Astrocyte of the hippocampus (primary cell): Measurements from ENCODE around the gene CMTM3.
"Not testable (repeated sequence)": the region's sequence is repeated elsewhere in the genome, so short reads cannot be mapped to it uniquely, and the experiment has no call there.

Experiments used
- DNase-seq: peaks from one replicate; pipeline ENCODE4 v3.0.0; 2011; ENCODE audit warnings: low read depth, low spot score

The CMTM3 gene

DNA sequence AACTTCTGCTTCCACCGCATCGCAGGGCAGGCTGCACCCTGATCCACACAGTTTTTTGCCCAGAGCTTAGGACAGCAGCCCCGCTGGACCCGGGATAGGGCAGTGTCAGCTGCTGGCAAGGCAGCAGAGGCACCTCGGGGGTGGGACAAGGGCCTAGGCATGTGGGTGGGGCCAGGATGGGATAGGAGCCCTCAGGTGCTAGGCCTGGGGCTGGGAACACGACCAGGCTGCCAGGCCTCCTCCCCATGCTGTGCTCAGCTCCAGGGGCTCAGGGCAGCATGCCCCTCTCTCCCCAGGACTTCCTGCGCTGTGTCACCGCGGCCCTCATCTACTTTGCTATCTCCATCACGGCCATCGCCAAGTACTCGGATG is 4.6 kb downstream of the CMTM3 start:
- DNase-seq, result no peak

GRCh38 chr16:66610111-66610820 is 5.8 kb downstream of the CMTM3 start:
- DNase-seq, result no peak

DNA sequence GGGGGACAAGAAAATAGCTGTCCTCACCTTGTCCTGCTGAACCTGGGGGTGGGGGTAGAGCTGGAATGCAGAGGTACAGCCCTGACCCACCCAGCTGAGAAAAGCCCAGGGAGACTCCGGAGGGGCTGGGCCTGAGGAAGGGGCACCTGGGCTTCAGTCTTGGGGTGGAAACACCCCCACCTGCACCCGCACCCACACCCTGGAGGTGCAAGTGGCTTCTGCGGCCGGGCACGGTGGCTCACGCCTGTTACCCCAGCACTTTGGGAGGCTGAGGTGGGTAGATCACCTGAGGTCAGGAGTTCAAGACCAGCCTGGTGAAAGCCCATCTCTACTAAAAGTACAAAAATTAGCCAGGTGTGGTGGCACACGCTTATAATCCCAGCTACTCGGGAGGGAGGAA is 7.4 kb downstream of the CMTM3 start:
- not testable (repeated sequence) for DNase-seq

GRCh38 chr16:66612422-66612821 is 7.9 kb downstream of the CMTM3 start:
- DNase-seq, result no peak

DNA sequence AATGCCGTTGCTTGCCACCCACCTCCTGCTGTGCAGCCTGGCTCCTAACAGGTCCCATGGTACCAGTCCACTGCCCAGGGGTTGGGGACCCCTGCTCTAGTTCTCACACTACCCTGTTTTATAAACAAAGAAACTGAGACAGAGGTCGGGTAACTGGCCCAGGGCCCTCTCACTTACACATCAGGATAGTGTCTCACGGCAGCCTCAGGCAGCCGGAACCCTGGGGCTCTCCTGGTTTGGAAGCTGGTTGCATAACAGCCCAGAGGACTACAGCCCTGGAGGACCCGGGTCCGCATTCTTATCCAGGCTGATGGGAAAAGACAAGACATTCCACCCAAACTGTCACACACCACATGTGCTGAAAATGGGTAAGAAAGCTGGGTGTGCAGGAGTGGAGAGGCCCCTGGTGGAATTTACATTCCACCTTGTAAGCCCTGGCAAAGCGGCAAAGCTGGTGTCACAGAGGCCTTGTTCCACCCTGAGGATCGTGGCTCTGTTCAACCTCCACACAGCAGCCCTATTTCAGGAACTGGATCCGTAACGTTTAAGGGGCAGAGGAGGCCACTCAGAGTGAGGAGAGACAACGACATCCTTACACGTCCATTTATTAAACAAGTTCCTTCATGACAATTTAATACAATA is 9.8 kb downstream of the CMTM3 start:
- DNase-seq, result no peak

GRCh38 chr16:66616169-66616568 is 11.7 kb downstream of the CMTM3 start:
- DNase-seq, result no peak

DNA sequence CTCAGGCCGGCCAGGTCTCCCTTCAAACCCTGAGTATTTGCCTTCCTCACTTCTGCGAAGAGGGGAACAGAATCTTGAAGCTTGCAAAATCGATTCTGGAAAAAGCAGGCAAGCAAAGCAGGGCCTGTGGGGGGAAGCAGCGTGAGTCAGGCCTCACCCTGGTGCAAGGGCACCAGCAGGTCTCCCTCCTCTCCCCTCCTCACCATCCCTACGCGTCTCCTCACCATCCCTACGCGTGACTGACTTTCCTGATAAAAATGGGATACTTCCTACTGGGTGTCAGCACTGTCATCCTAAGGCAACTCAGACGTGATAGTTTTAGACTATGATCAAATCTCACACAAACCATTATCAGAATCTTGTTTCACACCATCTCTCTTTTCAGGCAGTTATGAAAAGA is 12.1 kb downstream of the CMTM3 start:
- peak; percentile 37 for DNase-seq

DNA sequence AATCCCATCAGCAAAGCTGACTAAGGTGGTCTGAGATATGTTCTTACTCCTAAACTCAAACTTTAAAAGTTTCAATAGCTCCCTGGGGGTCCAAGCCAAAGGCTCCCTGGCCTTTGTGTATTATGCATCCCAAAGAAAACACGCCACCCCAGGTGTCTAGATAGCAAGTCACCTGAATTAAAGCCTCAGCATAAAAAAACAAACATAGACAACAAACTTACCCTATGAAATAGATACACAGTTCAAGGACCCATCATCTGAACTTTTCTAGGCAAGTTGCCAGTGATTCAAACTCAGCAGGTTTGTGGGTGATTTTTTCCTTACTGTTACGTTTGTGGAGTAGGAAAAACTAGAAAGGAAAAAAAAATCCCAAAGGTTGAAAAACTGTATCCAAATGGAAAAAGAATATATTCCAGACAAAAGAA is 12.5 kb downstream of the CMTM3 start:
- no peak for DNase-seq

- peak; percentile 26 for DNase-seq
Measured at GRCh38 chr16:66617728-66618127, 13.2 kb downstream of the CMTM3 start.

- peak; percentile 96 for DNase-seq
Measured at GRCh38 chr16:66618588-66619375, 14.3 kb downstream of the CMTM3 start.

DNA sequence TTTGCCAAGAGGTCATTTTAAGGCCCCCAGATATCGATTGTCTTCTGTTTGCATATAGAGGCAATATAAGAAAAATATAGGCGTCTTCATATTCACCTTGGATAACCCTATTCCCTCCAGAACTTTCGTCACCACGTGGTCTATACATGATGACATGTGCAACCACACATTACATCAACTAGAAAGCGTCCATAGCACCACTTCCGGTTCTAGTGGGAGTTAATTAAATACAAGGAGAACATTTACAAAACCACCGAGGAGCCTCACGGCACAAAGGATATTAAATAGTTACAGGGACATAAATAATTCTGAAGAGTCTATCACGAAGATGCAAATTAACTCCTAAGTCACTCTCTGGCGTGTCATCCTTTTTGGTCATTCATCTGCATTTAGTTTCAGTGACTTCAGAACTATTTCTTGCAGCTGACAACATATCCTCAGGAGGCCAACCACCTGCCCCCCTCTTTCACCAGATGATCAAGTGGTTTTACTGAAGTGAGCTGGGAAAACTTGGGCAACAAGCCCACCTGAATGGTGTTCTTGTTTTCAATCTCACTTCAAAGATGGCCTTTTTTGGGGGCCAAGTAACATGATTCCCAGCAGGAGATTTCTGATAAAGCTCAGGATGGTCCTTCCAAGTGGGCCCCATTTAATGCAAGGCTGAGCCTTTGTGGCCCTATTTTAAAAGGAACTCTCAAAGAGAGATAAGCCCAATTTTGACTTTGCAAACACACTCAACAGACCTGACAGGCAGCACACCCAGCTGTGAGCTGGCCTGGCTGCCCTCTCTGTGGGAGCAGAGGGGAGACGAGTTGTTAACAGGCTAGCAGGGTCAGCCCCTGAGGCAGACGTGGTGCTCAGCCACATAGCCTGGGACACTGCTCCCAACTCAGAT is 15.3 kb downstream of the CMTM3 start:
- DNase-seq, result peak; percentile 64

DNA sequence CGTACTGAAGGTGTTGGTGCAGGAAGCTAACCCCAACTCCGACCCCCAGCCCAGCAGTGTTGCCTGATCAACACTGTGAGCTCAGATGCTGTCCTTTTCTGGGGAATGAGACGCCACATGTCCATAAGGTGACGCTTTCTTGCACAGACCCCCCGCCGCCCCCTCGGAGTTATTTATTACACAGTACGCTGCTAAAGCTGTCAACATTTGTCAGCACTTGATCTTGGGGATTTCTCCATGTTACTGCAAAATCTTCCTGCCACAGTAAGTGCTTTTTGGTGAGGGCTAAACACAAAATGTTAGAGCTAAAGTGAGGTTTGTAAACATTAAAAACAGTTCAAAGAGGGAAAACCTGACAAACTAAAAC is 15.9 kb downstream of the CMTM3 start:
- no peak for DNase-seq

GRCh38 chr16:66621973-66622372 is 17.5 kb downstream of the CMTM3 start:
- DNase-seq, result no peak

- DNase-seq, result no peak
Measured at GRCh38 chr16:66622863-66623262, 18.4 kb downstream of the CMTM3 start.

GRCh38 chr16:66623755-66624154 is 19.3 kb downstream of the CMTM3 start:
- DNase-seq, result no peak

DNA sequence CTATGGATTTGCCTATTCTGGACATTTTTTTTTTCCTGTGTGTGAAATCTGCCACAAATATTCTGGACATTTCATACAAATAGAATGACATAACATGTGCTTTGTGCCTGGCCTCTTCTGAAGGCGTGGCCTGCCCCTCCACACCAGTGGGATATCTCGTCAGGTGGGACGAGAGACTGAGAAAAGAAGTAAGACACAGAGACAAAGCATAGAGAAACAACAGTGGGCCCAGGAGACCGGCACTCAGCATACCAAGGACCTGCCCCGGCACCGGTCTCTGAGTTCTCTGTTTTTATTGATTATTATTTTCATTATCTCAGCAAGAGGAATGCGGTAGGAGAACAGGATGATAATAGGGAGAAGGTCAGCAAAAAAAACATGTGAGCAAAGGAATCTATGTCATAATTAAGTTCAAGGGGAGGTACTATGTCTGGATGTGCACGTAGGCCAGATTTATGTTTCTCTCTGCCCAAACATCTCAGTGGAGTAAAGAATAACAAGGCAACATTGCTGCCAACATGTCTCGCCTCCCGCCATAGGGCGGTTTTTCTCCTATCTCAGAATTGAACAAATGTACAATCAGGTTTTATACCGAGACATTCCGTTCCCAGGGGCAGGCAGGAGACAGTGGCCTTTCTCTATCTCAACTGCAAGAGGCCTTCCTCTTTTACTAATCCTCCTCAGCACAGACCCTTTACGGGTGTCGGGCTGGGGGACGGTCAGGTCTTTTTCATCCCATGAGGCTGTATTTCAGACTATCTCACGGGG is 23.3 kb downstream of the CMTM3 start:
- DNase-seq, result not testable (repeated sequence)

- no peak for DNase-seq
Measured at GRCh38 chr16:66629856-66630255, 25.4 kb downstream of the CMTM3 start.

- DNase-seq, result not testable (repeated sequence)
Measured at GRCh38 chr16:66630561-66631260, 26.2 kb downstream of the CMTM3 start.

- not testable (repeated sequence) for DNase-seq
Measured at GRCh38 chr16:66631558-66631957, 27.1 kb downstream of the CMTM3 start.

DNA sequence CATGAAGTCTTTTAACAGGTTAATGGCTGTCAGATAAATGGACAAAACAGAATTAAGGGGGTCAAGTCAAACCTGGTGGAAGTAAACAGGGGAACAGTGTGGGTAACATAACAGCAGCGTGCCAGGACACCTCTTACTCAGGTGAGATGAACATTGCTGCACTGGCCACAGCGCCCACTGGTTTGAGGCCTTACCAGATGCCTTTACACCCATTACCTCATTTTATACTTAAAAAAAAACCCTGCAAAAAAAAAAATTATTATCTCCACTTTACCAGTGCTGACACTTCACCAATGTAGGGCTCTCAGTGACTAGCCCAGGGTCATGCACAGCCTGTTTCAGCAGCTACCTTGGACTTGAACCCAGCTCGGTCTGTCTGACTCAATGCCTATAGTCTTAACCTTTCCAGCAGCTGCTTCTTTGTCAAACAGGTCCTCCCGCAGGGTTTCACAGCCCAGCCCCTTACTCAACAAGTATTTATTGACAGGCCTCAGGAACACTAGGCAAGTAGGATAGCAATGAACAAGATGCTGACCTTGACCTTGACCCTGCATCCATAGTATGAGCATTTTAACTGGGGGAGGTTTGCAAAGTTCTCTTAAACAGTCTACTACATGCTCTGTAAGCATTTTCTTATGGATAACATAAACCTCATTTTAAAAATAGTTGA is 30.2 kb downstream of the CMTM3 start:
- no peak for DNase-seq
